ENCODE results near the gene GIGYF1. TPM values are rescaled to one million over a fixed set of nuclear protein-coding genes. Genes with fewer than 3 reads are reported as not detected.

Gene GIGYF1
- total and polyA plus RNA-seq, 2 of the 13 experiments (the other 11 are each of a cell fraction or from before 2014, with no cell fraction given) = 7.6 to 16.1 TPM

DNA sequence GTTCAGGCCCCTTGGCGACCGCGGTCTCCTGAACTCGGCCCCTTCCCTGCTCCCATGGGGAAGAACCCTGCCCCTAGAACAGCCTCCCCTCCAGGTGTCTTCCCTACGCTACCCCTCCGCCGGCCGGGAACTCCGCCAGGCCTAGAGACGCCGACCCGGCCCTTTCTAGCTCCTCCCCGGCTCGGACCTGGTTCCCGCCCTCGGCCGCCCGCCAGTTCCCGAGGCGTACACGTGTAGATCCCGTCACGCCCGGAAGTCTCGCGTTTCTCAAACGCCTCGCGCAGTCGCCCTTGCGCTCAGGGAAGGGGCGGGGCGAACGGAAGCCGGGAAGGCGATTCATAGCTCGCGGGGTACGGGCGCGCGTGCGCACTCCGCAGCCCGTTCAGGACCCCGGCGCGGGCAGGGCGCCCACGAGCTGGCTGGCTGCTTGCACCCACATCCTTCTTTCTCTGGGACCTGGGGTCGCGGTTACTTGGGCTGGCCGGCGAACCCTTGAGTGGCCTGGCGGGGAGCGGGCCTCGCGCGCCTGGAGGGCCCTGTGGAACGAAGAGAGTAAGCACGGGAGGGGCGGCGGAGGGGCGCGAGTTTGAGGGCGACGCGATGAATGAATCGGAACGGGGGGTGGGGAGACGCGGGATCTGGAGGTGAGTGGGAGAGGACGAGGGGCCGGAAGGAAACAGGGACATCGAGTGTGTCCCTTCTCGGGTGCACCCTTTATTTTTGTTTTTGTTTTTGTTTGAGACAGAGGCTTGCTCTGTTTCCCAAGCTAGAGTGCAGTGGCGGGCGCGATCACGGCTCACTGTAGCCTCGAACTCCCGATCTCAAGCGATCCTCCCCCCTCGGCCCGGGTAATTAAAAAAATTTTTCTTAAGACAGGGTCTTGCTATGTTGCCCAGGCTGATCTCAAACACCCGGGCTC lies 12.0 kb upstream of the GIGYF1 start, which contains the start of gene POP7 (continued):
- TF ChIP-seq ZNF484 (CRISPR knock-in tag; IDR thresholded peaks at IDR 0.05; ENCODE audit: borderline replicate concordance, low read depth) (peak; percentile 13; the same call in 1 of the 2 replicates), ZNF251 (CRISPR knock-in tag; IDR thresholded peaks at IDR 0.05) (no peak), ZNF790 (CRISPR knock-in tag; IDR thresholded peaks at IDR 0.05; ENCODE audit: borderline replicate concordance) (no peak), KMT2A (CRISPR knock-in tag; IDR thresholded peaks at IDR 0.05) (peak; percentile 76), HOXA7 (CRISPR knock-in tag; IDR thresholded peaks at IDR 0.05) (no peak), ZNF7 (CRISPR knock-in tag; IDR thresholded peaks at IDR 0.05) (no peak), ZBTB7A (CRISPR knock-in tag; IDR thresholded peaks at IDR 0.05) (no peak; the same call in 1 of the 2 replicates), MXI1 (IDR thresholded peaks at IDR 0.05; ENCODE audit: borderline replicate concordance, low read depth, low read length) (peak; percentile 94; the same call in 2 of the 3 replicates), ZMYM4 (CRISPR knock-in tag; IDR thresholded peaks at IDR 0.05) (peak; percentile 80), NFYC (CRISPR knock-in tag; IDR thresholded peaks at IDR 0.05) (peak; percentile 41; the same call in 1 of the 2 replicates), LCORL (IDR thresholded peaks at IDR 0.05) (no peak), LCORL (CRISPR knock-in tag; IDR thresholded peaks at IDR 0.05) (no peak), ZBTB42 (CRISPR knock-in tag; IDR thresholded peaks at IDR 0.05) (0 out of 2 replicates have a peak, but pooled peaks have one; percentile 27), ZNF841 (CRISPR knock-in tag; IDR thresholded peaks at IDR 0.05; ENCODE audit: borderline replicate concordance) (no peak), NR3C1 (CRISPR knock-in tag; IDR thresholded peaks at IDR 0.05) (no peak), NCOR1 (IDR thresholded peaks at IDR 0.05; ENCODE audit: borderline replicate concordance, low read length) (no peak), ZNF775 (CRISPR knock-in tag; IDR thresholded peaks at IDR 0.05; ENCODE audit: borderline replicate concordance) (peak; percentile 84; the same call in 1 of the 2 replicates), EEA1 (CRISPR knock-in tag; IDR thresholded peaks at IDR 0.05; ENCODE audit: borderline replicate concordance) (no peak; the same call in 1 of the 2 replicates)
- TF ChIP-seq, protein P1, sequence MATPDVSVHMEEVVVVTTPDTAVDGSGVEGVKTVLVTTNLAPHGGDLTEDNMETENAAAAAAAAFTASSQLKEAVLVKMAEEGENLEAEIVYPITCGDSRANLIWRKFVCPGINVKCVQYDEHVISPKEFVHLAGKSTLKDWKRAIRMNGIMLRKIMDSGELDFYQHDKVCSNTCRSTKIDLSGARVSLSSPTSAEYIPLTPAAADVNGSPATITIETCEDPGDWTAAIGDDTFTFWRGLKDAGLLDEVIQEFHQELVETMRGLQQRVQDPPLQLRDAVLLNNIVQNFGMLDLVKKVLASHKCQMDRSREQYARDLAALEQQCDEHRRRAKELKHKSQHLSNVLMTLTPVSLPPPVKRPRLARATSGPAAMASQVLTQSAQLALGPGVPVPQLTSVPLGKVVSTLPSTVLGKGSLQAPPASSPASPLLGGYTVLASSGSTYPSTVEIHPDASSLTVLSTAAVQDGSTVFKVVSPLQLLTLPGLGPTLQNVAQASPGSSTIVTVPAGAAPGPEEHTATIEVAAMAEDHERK (CRISPR knock-in tag; IDR thresholded peaks at IDR 0.05; ENCODE audit: low read depth) = 0 out of 2 replicates have a peak, but pooled peaks have one; percentile 25
- TF ChIP-seq, protein P2, sequence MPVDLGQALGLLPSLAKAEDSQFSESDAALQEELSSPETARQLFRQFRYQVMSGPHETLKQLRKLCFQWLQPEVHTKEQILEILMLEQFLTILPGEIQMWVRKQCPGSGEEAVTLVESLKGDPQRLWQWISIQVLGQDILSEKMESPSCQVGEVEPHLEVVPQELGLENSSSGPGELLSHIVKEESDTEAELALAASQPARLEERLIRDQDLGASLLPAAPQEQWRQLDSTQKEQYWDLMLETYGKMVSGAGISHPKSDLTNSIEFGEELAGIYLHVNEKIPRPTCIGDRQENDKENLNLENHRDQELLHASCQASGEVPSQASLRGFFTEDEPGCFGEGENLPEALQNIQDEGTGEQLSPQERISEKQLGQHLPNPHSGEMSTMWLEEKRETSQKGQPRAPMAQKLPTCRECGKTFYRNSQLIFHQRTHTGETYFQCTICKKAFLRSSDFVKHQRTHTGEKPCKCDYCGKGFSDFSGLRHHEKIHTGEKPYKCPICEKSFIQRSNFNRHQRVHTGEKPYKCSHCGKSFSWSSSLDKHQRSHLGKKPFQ (CRISPR knock-in tag; IDR thresholded peaks at IDR 0.05; ENCODE audit: insufficient replicate concordance) = no peak
- TF ChIP-seq, protein P3, sequence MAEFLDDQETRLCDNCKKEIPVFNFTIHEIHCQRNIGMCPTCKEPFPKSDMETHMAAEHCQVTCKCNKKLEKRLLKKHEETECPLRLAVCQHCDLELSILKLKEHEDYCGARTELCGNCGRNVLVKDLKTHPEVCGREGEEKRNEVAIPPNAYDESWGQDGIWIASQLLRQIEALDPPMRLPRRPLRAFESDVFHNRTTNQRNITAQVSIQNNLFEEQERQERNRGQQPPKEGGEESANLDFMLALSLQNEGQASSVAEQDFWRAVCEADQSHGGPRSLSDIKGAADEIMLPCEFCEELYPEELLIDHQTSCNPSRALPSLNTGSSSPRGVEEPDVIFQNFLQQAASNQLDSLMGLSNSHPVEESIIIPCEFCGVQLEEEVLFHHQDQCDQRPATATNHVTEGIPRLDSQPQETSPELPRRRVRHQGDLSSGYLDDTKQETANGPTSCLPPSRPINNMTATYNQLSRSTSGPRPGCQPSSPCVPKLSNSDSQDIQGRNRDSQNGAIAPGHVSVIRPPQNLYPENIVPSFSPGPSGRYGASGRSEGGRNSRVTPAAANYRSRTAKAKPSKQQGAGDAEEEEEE (CRISPR knock-in tag; IDR thresholded peaks at IDR 0.05; ENCODE audit: borderline replicate concordance) = peak; percentile 71; the same call in 1 of the 2 replicates
- TF ChIP-seq, protein P4, sequence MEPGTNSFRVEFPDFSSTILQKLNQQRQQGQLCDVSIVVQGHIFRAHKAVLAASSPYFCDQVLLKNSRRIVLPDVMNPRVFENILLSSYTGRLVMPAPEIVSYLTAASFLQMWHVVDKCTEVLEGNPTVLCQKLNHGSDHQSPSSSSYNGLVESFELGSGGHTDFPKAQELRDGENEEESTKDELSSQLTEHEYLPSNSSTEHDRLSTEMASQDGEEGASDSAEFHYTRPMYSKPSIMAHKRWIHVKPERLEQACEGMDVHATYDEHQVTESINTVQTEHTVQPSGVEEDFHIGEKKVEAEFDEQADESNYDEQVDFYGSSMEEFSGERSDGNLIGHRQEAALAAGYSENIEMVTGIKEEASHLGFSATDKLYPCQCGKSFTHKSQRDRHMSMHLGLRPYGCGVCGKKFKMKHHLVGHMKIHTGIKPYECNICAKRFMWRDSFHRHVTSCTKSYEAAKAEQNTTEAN (CRISPR knock-in tag; conservative IDR thresholded peaks at IDR 0.05) = peak; percentile 9; the same call in 1 of the 2 replicates
- TF ChIP-seq, protein P5, sequence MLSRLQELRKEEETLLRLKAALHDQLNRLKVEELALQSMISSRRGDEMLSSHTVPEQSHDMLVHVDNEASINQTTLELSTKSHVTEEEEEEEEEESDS (CRISPR knock-in tag; IDR thresholded peaks at IDR 0.05; ENCODE audit: borderline replicate concordance) = no peak

All from HepG2 (cell line).